ENCODE measurements around the gene DPM3. TPM values are rescaled to one million over a fixed set of nuclear protein-coding genes. Genes with fewer than 3 reads are reported as not detected.

The DPM3 gene
- total RNA-seq, 1 donor from 2014 or later: 37.4 TPM

- FAIRE-seq (no peak), DNase-seq (ENCODE audit: low read depth) (peak; percentile 52)
- H3K36me3 ChIP-seq (ENCODE audit: control insufficient read depth, insufficient read depth, low read length): peaks cover 17% of the 10 kb centered on the region
Observed at GRCh38 chr1:155127967-155128754, 12.2 kb downstream of the DPM3 start.

GRCh38 chr1:155127105-155127966 is 13.0 kb downstream of the DPM3 start, which contains the start of gene EFNA1:
TSS of gene EFNA1 (plus strand) at chr1:155127876. CDS start at chr1:155127978, 102 bp downstream.
- no peak for TF ChIP-seq CTCF (IDR thresholded peaks at IDR 0.05; ENCODE audit: insufficient read depth, low read length, severe bottlenecking)
- FAIRE-seq (no peak), DNase-seq (ENCODE audit: low read depth) (peak; percentile 92)
- no peaks in the 10 kb centered on the region for H3K27me3 ChIP-seq (ENCODE audit: control insufficient read depth, insufficient read depth, low read length)
- peak within 1 kb of the TSS; percentile 96 for H3K4me3 ChIP-seq (ENCODE audit: low read depth, low read length)
- H3K36me3 ChIP-seq (ENCODE audit: control insufficient read depth, insufficient read depth, low read length): peaks cover 13% of the 10 kb centered on the region

More at GRCh38 chr1:155127967-155128754, 12.2 kb downstream of the DPM3 start:
- H3K4me3 ChIP-seq (ENCODE audit: low read depth, low read length): peak overlapping the region; percentile 96
- no peaks in the 10 kb centered on the region for H3K27me3 ChIP-seq (ENCODE audit: control insufficient read depth, insufficient read depth, low read length)
- no peak for TF ChIP-seq CTCF (IDR thresholded peaks at IDR 0.05; ENCODE audit: insufficient read depth, low read length, severe bottlenecking)

GRCh38 chr1:155126556-155127104 is 13.7 kb downstream of the DPM3 start:
- Histone ChIP-seq H3K36me3 (ENCODE audit: control insufficient read depth, insufficient read depth, low read length) (peaks cover 9% of the 10 kb centered on the region), H3K4me3 (ENCODE audit: low read depth, low read length) (peak overlapping the region; percentile 96), H3K27me3 (ENCODE audit: control insufficient read depth, insufficient read depth, low read length) (no peaks in the 10 kb centered on the region)
- DNase-seq (ENCODE audit: low read depth) (no peak), FAIRE-seq (no peak)
- TF ChIP-seq CTCF (IDR thresholded peaks at IDR 0.05; ENCODE audit: insufficient read depth, low read length, severe bottlenecking): no peak

DNA sequence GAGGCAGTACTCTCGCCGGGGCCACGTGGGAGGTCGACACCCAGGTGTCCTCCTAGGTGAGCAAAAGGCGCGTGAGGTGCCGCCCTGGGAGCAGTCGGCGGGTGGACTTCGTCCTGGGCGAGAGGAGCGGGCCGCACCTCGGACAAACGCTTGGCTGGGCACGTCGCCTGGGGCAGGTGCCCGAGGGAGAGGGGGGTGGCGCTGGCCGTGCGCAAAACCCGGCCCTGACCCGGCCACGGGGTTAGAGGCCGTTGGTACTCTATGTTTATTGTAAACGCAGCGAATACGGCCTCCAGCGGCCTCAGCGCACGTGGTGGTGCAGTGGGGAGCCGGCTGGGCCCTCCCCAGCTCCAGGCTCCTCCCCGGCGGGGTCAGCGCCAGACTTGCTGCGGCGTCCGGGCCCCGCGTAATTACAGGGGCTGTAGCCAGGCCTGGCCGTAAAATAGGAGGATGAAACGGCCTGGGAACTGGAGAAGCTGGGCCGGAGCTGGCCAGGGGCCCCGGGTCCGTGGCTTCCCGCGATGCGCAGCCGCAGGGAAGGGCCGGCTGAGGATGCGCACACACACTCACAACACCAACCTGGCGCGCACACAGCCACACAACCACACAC is 14.3 kb downstream of the DPM3 start:
- H3K36me3 ChIP-seq (ENCODE audit: control insufficient read depth, insufficient read depth, low read length): peaks cover 3% of the 10 kb centered on the region
- H3K27me3 ChIP-seq (ENCODE audit: control insufficient read depth, insufficient read depth, low read length): no peaks in the 10 kb centered on the region
- H3K4me3 ChIP-seq (ENCODE audit: low read depth, low read length): peak overlapping the region; percentile 96
- DNase-seq (ENCODE audit: low read depth) (no peak), FAIRE-seq (no peak)
- TF ChIP-seq CTCF (IDR thresholded peaks at IDR 0.05; ENCODE audit: insufficient read depth, low read length, severe bottlenecking): no peak

DNA sequence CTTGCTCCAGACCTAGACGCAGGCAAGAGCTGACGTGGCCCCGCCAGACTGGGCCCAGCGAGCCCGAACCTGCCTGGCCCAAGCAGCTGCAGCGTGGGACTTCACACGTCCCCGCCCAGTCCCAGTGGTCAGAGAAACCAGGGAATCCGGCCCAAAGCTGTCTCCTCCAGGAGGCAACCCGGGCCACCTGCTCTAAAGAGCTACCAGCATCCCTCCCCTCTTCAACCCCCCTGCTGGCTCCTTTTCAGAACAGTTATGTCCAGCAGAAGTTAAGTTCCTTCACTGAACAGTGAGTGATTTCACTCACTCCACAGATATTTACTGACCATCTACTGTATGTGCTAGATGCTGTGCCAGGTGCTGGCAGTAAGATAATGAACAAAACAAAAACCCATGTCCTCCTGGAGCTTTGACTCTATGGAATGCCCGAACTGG is 14.8 kb downstream of the DPM3 start:
- TF ChIP-seq CTCF (IDR thresholded peaks at IDR 0.05; ENCODE audit: insufficient read depth, low read length, severe bottlenecking): peak; percentile 9
- peak; percentile 84 for DNase-seq (ENCODE audit: low read depth)
- Histone ChIP-seq H3K27me3 (ENCODE audit: control insufficient read depth, insufficient read depth, low read length) (no peaks in the 10 kb centered on the region), H3K36me3 (ENCODE audit: control insufficient read depth, insufficient read depth, low read length) (peaks cover 2% of the 10 kb centered on the region), H3K4me3 (ENCODE audit: low read depth, low read length) (no peak overlapping the region)
- FAIRE-seq: no peak

Measured in bronchial epithelial cell (primary cell).